HCT116 (cell line): ENCODE results near the gene AP4M1. TPM values are rescaled to one million over a fixed set of nuclear protein-coding genes. Genes with fewer than 3 reads are reported as not detected.

ENCODE experiments used
- ATAC-seq: fragments of 200-7000 bp; cut with Tn5 transposase; 2 replicates; pipeline ENCODE4 v1.9.1; 2020; ENCODE audit warnings: mild to moderate bottlenecking, moderate library complexity
- BruUV-seq: library from RNA; stranded (reverse); fragments of 400-500 nt; replicated peaks from 2 replicates; lab custom pipeline; 2021; lab: Mats Ljungman, UMichigan
- CTCF ChIA-PET: fragments of 300-600 bp; sonication (Branson Sonifier 250); formaldehyde crosslinking; loops from one replicate; lab custom pipeline; 2021; ENCODE audit warnings: antibody characterized with exemption; lab: Charles Lee
- POLR2A ChIA-PET: fragments of 300-600, 350-600 bp; sonication (Branson Sonifier 250); formaldehyde crosslinking; loops from one replicate; lab custom pipeline; 2021; ENCODE audit warnings: antibody characterized with exemption; lab: Charles Lee
- RAD21 ChIA-PET, 2 experiments: fragments of 300-600 bp; sonication (Branson Sonifier 250); formaldehyde crosslinking; loops; one replicate each; lab custom pipeline; 2023; ENCODE audit warnings: low total read pairs in 2 of 2; ENCODE audit not compliant: uncharacterized antibody in 2 of 2, unreplicated experiment in 2 of 2, low non-redundant PET in 1 of 2; lab: Charles Lee
- DNase-seq: peaks from one replicate; pipeline ENCODE4 v3.0.0-alpha.2; 2010; ENCODE audit warnings: low read depth, low spot score
- H2AFZ ChIP-seq: fragments of 200-600 bp; shearing (Covaris generic), sonication (generic); 2 replicates; pipeline ENCODE4 v1.6.1; 2017; ENCODE audit warnings: low read depth, mixed run types, mixed read lengths, antibody characterized with exemption, low read length; ENCODE audit not compliant: poor library complexity, severe bottlenecking
- H3K27ac ChIP-seq: 2 replicates; pipeline ENCODE4 v1.5.1; 2012; ENCODE audit warnings: low read depth, low read length
- H3K27me3 ChIP-seq: fragments of 200-600 bp; sonication (generic); 2 replicates; pipeline ENCODE4 v1.6.1; 2016; ENCODE audit warnings: mixed run types, low read length, mixed read lengths; ENCODE audit not compliant: insufficient read depth
- H3K36me3 ChIP-seq, 2 experiments: fragments of 200-500 bp in 1 of 2; fragments of 200-600 bp in 1 of 2; sonication (Bioruptor generic) in 1 of 2; sonication (generic) in 1 of 2; 2 replicates each; pipeline versions ENCODE4 v1.5.1 to v1.6.1; 2014 to 2016; ENCODE audit warnings: low read length in 2 of 2, inconsistent platforms in 1 of 2, mixed read lengths in 1 of 2, mixed run types in 1 of 2; ENCODE audit not compliant: insufficient read depth in 2 of 2, control insufficient read depth in 1 of 2
- H3K4me1 ChIP-seq, 2 experiments: fragments of 200-600 bp in 1 of 2; sonication (generic) in 1 of 2; 2 replicates each; pipeline versions ENCODE4 v1.5.1 to v1.6.1; 2012 to 2017; ENCODE audit warnings: low read length in 2 of 2, inconsistent platforms in 1 of 2, mild to moderate bottlenecking in 1 of 2, mixed read lengths in 1 of 2, mixed run types in 1 of 2, moderate library complexity in 1 of 2; ENCODE audit not compliant: insufficient read depth in 2 of 2, control insufficient read depth in 1 of 2
- H3K4me2 ChIP-seq: fragments of 200-600 bp; sonication (generic); 2 replicates; pipeline ENCODE4 v1.6.1; 2017; ENCODE audit warnings: mixed run types, low read length, mixed read lengths
- H3K4me3 ChIP-seq, 2 experiments: fragments of 200-600 bp in 1 of 2; sonication (generic) in 1 of 2; replicated peaks in 1 of 2; 2 replicates each; pipeline ENCODE4 v1.5.1; 2011 to 2016; ENCODE audit warnings: low read length in 2 of 2, control low read depth in 1 of 2, low read depth in 1 of 2, mild to moderate bottlenecking in 1 of 2, mixed read lengths in 1 of 2, mixed run types in 1 of 2
- H3K79me2 ChIP-seq: fragments of 200-600 bp; sonication (generic); 2 replicates; pipeline ENCODE4 v1.6.1; 2017; ENCODE audit warnings: mild to moderate bottlenecking, mixed run types, low read length, moderate library complexity, mixed read lengths; ENCODE audit not compliant: insufficient read depth
- H3K9ac ChIP-seq: fragments of 200-600 bp; sonication (generic); 2 replicates; pipeline ENCODE4 v1.6.1; 2016; ENCODE audit warnings: low read length, mixed read lengths
- H3K9me2 ChIP-seq: fragments of 200-600 bp; sonication (generic), shearing (Covaris generic); 2 replicates; pipeline ENCODE4 v1.6.1; 2017; ENCODE audit warnings: mixed run types, mild to moderate bottlenecking, moderate library complexity; ENCODE audit not compliant: insufficient read depth
- H3K9me3 ChIP-seq, 2 experiments: fragments of 200-500 bp in 1 of 2; fragments of 200-600 bp in 1 of 2; sonication (Bioruptor generic) in 1 of 2; sonication (generic) in 1 of 2; 2 replicates each; pipeline ENCODE4 v1.6.1; 2014 to 2017; ENCODE audit warnings: low read length in 2 of 2, mixed read lengths in 2 of 2, inconsistent platforms in 1 of 2, low read depth in 1 of 2, mild to moderate bottlenecking in 1 of 2, mixed run types in 1 of 2, moderate library complexity in 1 of 2; ENCODE audit not compliant: control insufficient read depth in 1 of 2, insufficient read depth in 1 of 2
- H4K20me1 ChIP-seq: fragments of 200-600 bp; sonication (generic), shearing (Covaris generic); 2 replicates; pipeline ENCODE4 v1.6.1; 2017; ENCODE audit warnings: mixed run types, mild to moderate bottlenecking, moderate library complexity; ENCODE audit not compliant: insufficient read depth
- ATF3 ChIP-seq: IDR thresholded peaks from 2 replicates; pipeline ENCODE4 v1.6.1; 2012
- CBX3 ChIP-seq: IDR thresholded peaks from 2 replicates; pipeline ENCODE4 v1.6.1; 2012; ENCODE audit warnings: low read depth
- CEBPB ChIP-seq: IDR thresholded peaks from 2 replicates; pipeline ENCODE4 v1.6.1; 2012; ENCODE audit warnings: low read depth
- EGR1 ChIP-seq: IDR thresholded peaks from 2 replicates; pipeline ENCODE4 v1.6.1; 2012; ENCODE audit warnings: low read depth
- ELF1 ChIP-seq: IDR thresholded peaks from 2 replicates; pipeline ENCODE4 v1.6.1; 2012; ENCODE audit warnings: low read depth, borderline replicate concordance
- EZH2phosphoT487 ChIP-seq: fragments of 200-600 bp; IDR thresholded peaks from 2 replicates; pipeline ENCODE4 v1.6.1; 2018; ENCODE audit warnings: antibody characterized with exemption, borderline replicate concordance
- FOSL1 ChIP-seq: IDR thresholded peaks from 2 replicates; pipeline ENCODE4 v1.6.1; 2012; ENCODE audit warnings: low read depth
- JUND ChIP-seq: IDR thresholded peaks from 2 replicates; pipeline ENCODE4 v1.6.1; 2012
- MAX ChIP-seq: IDR thresholded peaks from 2 replicates; pipeline ENCODE4 v1.6.1; 2012
- POLR2A ChIP-seq: IDR thresholded peaks from 2 replicates; pipeline ENCODE4 v1.7.0; 2011; ENCODE audit warnings: borderline replicate concordance; ENCODE audit not compliant: insufficient read depth, insufficient read length; ENCODE audit errors: extremely low read depth
- POLR2AphosphoS5 ChIP-seq: IDR thresholded peaks from 2 replicates; pipeline ENCODE4 v1.6.1; 2011; ENCODE audit warnings: mild to moderate bottlenecking, low read depth, low read length, moderate library complexity
- REST ChIP-seq: IDR thresholded peaks from 2 replicates; pipeline ENCODE4 v1.6.1; 2012; ENCODE audit warnings: low read depth
- SP1 ChIP-seq: IDR thresholded peaks from 2 replicates; pipeline ENCODE4 v1.6.1; 2012; ENCODE audit warnings: low read depth
- SRF ChIP-seq: IDR thresholded peaks from 2 replicates; pipeline ENCODE4 v1.6.1; 2012; ENCODE audit warnings: low read depth
- YY1 ChIP-seq: IDR thresholded peaks from 2 replicates; pipeline ENCODE4 v1.6.1; 2011; ENCODE audit warnings: low read length, low read depth, moderate library complexity, mild to moderate bottlenecking; ENCODE audit not compliant: insufficient replicate concordance; ENCODE audit errors: extremely low read depth
- ZBTB33 ChIP-seq: IDR thresholded peaks from 2 replicates; pipeline ENCODE4 v1.6.1; 2011; ENCODE audit warnings: mild to moderate bottlenecking, low read length, moderate library complexity; ENCODE audit not compliant: insufficient replicate concordance; ENCODE audit errors: extremely low read depth
- ZFX ChIP-seq: fragments of 450-650 bp; IDR thresholded peaks from 2 replicates; pipeline ENCODE4 v1.6.1; 2017
- intact Hi-C: fragments of 100-400 bp; cut with micrococcal nuclease; formaldehyde crosslinking; loops from 2 replicates; pipeline ENCODE4 v1.10.0; 2022
- total RNA-seq: library from RNA; stranded (reverse); gene quantifications from one replicate; pipeline ENCODE4 v1.2.1, GENCODE V29; 2021; ENCODE audit not compliant: unreplicated experiment

AP4M1 gene
- total RNA-seq, 1 experiment from 2014 or later = 20.0 TPM

- no peak for TF ChIP-seq REST
Observed at GRCh38 chr7:100072462-100072861, 29.0 kb upstream of the AP4M1 start (continued).

- CTCF ChIA-PET = no interaction called here
- H3K9me3 ChIP-seq = peaks cover 22 to 29% of the 10 kb centered on the region in 2 experiments; a peak in 3 of 4 replicates
- peaks cover 81 to 90% of the 10 kb centered on the region in 2 experiments for H3K36me3 ChIP-seq
Observed at GRCh38 chr7:100074841-100075240, 26.6 kb upstream of the AP4M1 start.

More at GRCh38 chr7:100074841-100075240, 26.6 kb upstream of the AP4M1 start:
- Histone ChIP-seq H4K20me1 (no peaks in the 10 kb centered on the region), H3K4me2 (no peak overlapping the region), H2AFZ (no peak overlapping the region), H3K79me2 (peaks cover 49% of the 10 kb centered on the region), H3K9ac (no peak overlapping the region), H3K27ac (no peak overlapping the region), H3K4me3 (no peak overlapping the region), H3K4me1 (peaks cover 2 to 5% of the 10 kb centered on the region in 2 experiments; a peak in 3 of 4 replicates), H3K27me3 (no peaks in the 10 kb centered on the region), H3K9me2 (no peaks in the 10 kb centered on the region)
- ChIA-PET RAD21 (interaction anchor here in 1 of 2 experiments (0.5 kb wide), 1 partner anchor 86 kb away, joined by 3 read pairs; no protein-coding TSS in a partner anchor), POLR2A (no interaction called here)
- ATAC-seq (no peak), DNase-seq (no peak)
- no peak for TF ChIP-seq EZH2phosphoT487
- TF ChIP-seq CEBPB = no peak
- no peak for TF ChIP-seq ATF3
- TF ChIP-seq REST = no peak
- no peak for TF ChIP-seq ZBTB33
- TF ChIP-seq SP1 = no peak
- TF ChIP-seq EGR1 = no peak
- no peak for TF ChIP-seq FOSL1
- no peak for TF ChIP-seq ELF1
- no peak for TF ChIP-seq SRF
- no peak for TF ChIP-seq POLR2AphosphoS5
- TF ChIP-seq CBX3 = no peak
- TF ChIP-seq POLR2A = no peak
- no peak for TF ChIP-seq MAX
- TF ChIP-seq YY1 = no peak
- no peak for TF ChIP-seq JUND
- TF ChIP-seq ZFX = no peak
- no TSS peak for BruUV-seq
- intact Hi-C loops = no loop called here
